Activated T-cell treated with anti-CD3 and anti-CD28 coated beads, Interleukin-2, amount 50 U/mL, for 48 hours (primary cell): ENCODE measurements around the gene TAC3.
"Not testable (repeated sequence)": the region's sequence is repeated elsewhere in the genome, so short reads cannot be mapped to it uniquely, and the experiment has no call there.

Experiments used
- DNase-seq, 2 experiments: peaks; one replicate each; pipeline ENCODE4 v3.0.0-alpha.2; 2020

The TAC3 gene

GRCh38 chr12:57003395-57003794 lies 12.9 kb downstream of the TAC3 start:
- no peak for DNase-seq

- peak; percentile 85 to 86 for DNase-seq
Observed at GRCh38 chr12:57001448-57001906, 14.9 kb downstream of the TAC3 start.

- DNase-seq = no peak
Observed at GRCh38 chr12:57000393-57000792, 15.9 kb downstream of the TAC3 start.

GRCh38 chr12:56999456-56999855 lies 16.9 kb downstream of the TAC3 start:
- DNase-seq = peak in 1 of 2 experiments; percentile 13

- peak; percentile 66 to 75 for DNase-seq
Observed at GRCh38 chr12:56998981-56999380, 17.3 kb downstream of the TAC3 start.

GRCh38 chr12:56998316-56998715 lies 18.0 kb downstream of the TAC3 start:
- DNase-seq = peak; percentile 15 to 18

GRCh38 chr12:56996793-56997545 lies 19.4 kb downstream of the TAC3 start:
- DNase-seq = peak; percentile 12 to 13

- DNase-seq = peak; percentile 7 to 8
Observed at GRCh38 chr12:56995930-56996496, 20.3 kb downstream of the TAC3 start.

- peak; percentile 8 to 15 for DNase-seq
Observed at GRCh38 chr12:56995201-56995929, 21.0 kb downstream of the TAC3 start.

GRCh38 chr12:56994231-56994746 lies 22.0 kb downstream of the TAC3 start:
- DNase-seq = peak; percentile 7 to 15

- peak in 1 of 2 experiments; percentile 12 for DNase-seq
Observed at GRCh38 chr12:56993346-56993745, 23.0 kb downstream of the TAC3 start.

- DNase-seq = peak; percentile 13 to 14
Observed at GRCh38 chr12:56991319-56992246, 24.7 kb downstream of the TAC3 start.

GRCh38 chr12:56990648-56991318 lies 25.5 kb downstream of the TAC3 start:
- DNase-seq = peak in 1 of 2 experiments; percentile 16

- DNase-seq = no peak
Observed at GRCh38 chr12:56989861-56990610, 26.3 kb downstream of the TAC3 start.

GRCh38 chr12:56988207-56988739 lies 28.1 kb downstream of the TAC3 start:
- no peak for DNase-seq

- peak; percentile 82 to 85 for DNase-seq
Observed at GRCh38 chr12:56987551-56988053, 28.7 kb downstream of the TAC3 start.

- no peak for DNase-seq
Observed at GRCh38 chr12:56987011-56987410, 29.3 kb downstream of the TAC3 start.

- not testable (repeated sequence) for DNase-seq
Observed at GRCh38 chr12:56985714-56986113, 30.6 kb downstream of the TAC3 start.

- DNase-seq = no peak
Observed at GRCh38 chr12:56983386-56983785, 32.9 kb downstream of the TAC3 start.

- not testable (repeated sequence) for DNase-seq
Observed at GRCh38 chr12:56982578-56983236, 33.6 kb downstream of the TAC3 start.
